NOMO-1 treated with DMSO at 0.1 percent for 48 hours (cell line): Measurements from ENCODE around the gene TSG101.

Source experiments
- DNase-seq: peaks from one replicate; lab custom pipeline; 2025; ENCODE audit not compliant: unreplicated experiment; lab: John Stamatoyannopoulos, UW

The TSG101 gene

DNA sequence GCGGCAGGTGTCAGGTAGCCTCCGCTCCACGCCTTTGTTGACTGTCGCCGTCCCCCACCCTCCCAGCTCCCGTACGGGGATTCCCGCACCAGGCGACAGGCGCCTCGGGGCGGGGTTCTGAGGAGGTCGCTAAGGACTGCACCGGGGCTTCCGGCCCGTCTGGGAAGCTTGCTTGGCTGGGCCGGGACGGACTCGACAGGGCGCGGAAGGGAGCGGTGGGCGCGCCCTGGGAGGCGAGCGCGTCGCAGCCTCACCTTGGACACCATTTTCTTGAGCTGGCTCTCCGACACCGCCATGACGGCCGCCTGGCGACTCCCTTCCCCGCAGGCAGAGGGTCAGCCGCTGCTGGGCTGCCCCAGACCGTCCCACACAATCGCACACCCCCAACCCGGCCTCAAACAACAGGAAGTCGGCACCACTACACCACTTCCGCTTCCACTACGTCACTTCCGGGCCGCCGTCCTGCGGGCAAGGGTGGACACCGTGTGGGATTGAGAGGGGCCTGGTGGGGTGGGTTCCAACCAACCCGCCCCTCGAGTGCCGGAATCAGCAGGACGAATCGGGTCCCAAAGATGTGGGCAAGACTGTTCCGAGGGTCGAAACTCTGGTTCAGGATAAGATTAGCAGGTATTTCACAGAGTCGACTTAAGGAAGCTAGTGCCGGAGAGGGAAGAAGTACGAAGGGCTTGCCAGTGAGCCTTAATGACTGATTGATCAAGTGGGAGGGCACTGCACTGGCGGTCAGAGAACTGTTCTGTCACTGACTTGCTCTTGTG, at the start of gene TSG101:
Gene TSG101 (minus strand): TSS at position 422 of the 776 bp plus-strand sequence. CDS start 126 bp downstream, at position 296.
- DNase-seq, result peak; percentile 92

DNA sequence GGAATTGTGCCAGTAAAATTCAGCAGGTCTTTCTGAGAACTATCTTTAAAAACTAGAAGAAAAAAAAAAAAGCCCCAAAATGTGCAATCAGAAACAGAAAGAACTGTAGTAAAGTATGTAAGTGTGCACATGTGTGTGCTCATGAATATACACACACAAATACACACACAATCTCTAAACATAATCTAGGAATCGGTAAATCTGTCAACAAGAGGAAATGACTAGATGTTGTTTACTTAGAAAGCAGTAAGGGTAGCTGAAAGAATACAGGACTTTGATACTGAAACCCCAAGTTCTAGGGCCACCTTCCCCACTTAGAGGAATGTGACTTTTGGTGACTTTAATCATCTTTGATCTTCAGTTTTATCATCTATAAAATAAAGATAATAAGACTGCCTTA, 48.6 kb upstream of the TSG101 start:
- DNase-seq, result no peak

DNA sequence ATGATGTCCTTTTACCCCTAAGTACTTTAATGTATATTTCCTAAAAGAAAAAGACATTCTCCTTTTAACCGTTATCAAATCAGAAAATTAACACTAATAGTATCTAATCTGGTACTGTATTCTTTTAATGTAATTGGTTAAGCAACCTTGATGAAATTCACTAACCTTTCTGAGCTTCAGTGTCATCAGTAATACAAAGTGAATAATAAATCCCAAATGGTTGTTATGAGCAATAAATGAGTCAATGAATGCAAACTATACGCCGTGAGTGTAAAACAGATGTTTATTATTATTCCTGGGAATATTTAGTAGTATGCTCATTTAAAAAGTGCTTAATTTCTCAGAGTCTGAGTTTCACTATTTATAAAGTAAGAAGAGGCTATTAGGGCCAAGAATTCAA, 40.3 kb upstream of the TSG101 start:
- DNase-seq, result no peak

DNA sequence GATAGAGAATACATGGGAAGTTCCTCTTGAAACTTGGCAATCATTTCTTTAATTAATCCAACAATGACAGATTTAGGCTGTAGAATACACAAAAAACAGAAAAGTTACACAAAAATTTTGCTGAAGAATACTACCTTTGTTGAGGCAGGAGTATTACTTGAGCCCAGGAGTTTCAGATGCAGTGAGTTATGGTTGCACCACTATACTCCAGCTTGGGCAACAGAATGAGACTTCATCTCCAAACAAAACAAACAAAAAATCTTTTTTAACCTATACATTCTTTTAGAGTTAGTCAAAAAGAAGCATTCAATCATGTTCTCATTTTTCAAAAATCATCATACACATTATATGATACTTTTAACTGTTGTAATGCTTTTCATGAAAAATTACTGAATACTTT, 39.7 kb upstream of the TSG101 start:
- no peak for DNase-seq

DNA sequence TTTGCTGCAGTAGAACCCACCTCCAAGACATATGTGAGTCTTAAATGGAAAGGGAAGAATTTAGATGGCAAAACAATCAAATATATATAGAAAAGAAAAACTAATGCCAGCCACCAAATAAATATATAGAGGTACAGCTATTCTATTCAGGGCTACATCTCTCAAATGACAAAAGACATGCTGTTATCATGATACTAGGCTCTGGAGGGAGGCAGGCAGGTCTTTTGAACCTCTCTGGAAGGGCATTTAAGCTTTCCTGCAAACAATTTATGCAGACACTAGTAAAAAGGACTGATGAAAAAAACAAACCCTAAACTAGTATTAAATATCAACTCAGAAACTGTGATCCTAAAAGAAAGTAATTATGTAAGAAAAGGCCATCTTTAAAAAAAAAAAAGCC, 37.4 kb upstream of the TSG101 start:
- no peak for DNase-seq

DNA sequence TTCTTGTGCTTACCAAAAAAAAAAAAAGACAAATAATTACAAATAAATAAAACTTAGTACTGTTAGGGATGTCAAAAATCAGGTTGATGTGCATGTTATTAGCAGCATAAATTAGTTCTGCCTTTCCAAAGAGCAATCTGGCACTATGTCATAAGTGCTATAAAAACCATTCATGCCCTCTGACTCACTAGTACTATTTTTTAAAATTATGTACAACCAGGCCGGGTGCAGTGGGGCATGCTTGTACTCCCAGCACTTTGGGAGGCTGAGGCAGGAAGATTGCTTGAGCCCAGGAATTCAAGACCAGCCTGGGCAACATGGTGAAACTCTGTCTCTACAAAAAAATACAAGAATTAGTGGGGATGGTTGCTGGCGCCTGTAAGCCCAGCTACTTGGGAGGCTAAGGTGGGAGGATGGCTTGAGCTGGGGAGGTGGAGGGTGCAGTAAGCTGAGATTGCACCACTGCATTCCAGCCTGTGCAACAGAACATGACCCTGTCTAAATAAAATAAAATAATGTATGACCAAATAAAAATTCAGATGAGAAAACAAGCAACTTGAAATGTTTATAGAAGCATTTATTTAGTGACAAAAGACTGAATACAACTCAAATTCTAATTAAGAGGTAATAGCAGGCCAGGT, 36.5 kb upstream of the TSG101 start:
- no peak for DNase-seq

DNA sequence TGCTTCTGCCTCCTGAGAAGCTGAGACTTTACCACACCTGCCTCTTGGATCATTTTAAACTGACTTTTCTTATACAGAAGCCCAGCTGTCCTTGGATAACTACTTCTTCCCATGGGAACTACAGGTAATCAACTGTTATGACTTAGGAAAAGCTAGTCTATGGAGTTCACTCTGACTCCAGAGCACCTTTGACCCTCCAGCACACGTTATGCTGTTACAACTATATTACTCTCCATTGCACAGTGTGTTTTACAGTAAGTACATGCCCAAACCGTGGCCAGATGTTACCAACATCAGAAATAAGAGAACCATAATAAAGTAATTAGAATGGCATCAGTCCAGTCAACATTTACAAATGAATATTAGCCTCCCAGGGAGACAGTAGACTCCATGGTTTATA, 21.3 kb upstream of the TSG101 start:
- no peak for DNase-seq

DNA sequence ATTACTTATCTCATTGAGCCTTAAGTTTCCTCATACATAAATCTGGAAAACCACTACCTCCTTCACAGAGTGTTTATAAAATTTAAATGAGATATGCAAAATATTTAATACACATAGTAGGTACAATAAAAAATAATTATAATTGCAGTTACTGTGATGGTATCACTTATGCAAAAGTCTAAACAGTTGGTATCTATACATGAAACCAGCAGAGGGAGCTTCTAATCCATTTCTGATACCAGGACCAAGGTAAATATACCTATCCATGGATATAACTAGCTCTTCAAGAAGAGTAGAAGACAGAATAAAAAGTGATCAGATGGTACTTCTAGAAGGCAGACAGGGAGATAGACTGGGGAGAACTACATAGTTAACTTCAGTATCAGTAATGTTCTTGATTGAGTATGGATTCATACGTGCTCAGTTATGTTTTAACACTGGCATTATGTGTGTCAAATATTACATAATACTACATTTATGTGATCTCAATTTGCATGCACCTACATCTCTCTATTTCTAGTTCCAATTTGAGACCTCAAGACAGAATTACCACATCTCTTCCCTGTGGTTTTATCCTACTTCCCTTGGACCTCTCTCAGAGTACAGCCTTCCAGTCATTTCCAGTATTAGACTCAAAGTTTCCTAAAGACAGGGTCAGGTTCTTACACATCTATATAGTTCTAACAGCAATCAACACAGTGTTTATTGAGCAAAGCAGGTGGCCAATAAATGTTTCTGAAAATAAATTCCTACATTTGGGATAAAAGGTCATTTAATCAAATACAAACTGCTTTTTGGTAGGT, 13.7 kb upstream of the TSG101 start:
- DNase-seq, result peak; percentile 24

- DNase-seq, result no peak
These were observed 9.5 kb upstream of the TSG101 start for GRCh38 chr11:18536209-18536608.

DNA sequence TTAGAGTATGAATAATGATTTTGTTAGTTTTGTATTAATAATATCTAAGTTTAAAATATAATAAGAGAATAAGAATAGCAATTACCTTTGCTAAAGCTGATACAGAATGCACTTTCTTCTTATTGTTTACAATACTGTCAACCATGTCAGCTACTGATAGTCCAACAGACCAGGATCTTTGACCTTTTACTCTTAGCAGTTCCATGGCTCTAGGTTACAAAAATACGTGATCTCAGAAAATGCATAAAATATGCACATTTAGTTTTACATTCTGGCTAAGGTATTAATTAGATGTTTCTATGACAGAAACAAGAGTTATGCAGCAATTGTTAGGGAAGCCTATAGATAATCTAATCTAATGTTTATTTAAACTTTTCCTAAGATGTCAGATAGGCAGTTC, 7.5 kb upstream of the TSG101 start:
- no peak for DNase-seq

- no peak for DNase-seq
These were observed 6.6 kb upstream of the TSG101 start for GRCh38 chr11:18533365-18533764.

DNA sequence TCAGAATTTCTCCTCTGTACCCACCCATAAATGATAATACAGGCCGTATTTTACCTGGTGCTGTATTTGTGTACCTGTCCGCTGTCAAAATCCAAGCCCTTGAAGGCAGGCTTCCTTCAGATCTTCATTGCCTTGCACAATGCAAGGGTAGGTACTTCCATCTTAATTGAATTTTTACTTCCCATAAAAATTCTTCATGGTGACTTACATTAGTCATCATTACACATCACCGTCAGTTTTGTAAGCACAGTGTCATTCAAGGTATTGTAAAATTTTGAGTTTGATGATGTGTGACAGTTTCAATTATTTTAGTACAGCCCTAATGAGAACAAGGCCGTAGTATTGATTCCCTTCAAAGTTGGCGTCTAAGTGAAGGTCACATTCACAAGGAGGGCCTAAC, 770 bp upstream of the TSG101 start:
- DNase-seq, result peak; percentile 74

- peak; percentile 16 for DNase-seq
These were observed 617 bp downstream of the TSG101 start for GRCh38 chr11:18526130-18526520.

DNA sequence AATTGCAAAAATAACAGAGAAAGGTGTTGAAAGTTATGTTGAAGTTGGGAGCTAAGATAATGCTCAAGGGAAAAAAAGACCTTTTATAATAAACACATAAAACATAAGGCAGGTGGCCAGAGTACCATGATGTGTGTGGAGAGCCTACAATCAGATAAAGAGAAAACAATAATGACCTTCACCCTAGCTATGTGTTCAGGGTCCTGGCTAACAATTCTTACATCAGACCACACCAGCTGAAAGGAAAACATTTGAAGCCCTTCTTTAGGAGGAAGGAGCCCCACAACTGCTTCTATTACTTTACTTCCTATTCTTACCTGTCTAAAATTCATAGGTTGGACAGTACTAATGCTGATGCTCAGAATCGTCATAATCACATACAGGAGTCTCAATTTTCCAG, 2.5 kb downstream of the TSG101 start:
- no peak for DNase-seq

DNA sequence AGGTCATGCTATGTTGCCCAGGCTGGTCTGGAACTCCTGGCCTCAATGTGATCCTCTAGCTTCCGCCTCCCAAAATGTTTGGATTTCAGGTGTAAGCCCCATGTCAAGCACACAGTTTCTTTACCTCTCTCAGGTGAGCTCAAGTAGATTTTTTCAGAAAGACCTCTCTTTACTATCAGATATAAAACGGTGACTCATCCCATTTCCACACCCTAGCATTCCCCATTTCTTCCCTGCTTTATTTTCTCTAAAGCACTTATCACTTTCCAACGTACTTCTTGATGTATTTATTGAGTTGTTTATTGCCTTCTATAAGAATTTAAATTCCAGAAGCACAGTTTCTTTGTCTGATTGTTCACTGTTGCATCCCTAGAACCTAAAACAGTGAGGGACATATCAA, 3.7 kb downstream of the TSG101 start:
- DNase-seq, result no peak

GRCh38 chr11:18522388-18522787, 4.4 kb downstream of the TSG101 start:
- DNase-seq, result no peak

DNA sequence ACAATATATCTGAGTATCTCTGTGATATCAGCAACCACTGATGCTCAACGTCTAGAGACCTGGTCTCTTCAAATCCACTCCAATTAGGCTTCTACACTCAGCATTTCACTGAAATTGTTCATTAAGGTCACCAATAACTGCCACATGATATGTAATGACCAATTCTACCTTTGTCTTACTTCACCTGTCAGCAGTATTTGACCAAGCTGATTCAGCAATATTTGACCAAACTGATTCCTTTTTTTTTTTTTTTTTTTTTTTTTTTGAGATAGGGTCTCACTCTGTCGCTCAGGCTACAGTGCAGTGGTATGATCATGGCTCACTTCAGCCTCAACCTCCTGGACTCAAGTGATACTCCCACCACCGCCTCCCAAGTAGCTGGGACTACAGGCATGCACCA, 5.6 kb downstream of the TSG101 start:
- DNase-seq, result no peak

DNA sequence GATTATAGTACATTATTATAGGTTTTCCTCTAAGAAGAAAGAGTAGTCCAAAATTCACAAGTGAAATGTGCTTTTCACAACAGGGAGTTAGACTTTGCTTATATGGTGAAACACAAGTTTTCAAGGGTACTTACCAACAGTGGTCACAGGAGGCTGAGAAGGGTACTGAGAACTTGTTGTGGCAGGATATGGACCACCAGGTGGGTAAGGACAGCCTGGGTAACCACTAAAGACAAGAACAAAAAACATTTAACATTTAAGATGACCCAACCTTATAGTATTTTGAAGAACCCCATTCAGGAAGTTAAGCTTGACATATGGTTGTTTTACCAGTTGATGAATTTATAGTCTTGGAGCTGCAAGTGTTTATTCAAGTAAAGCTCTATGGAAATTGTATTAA, 24.4 kb downstream of the TSG101 start:
- DNase-seq, result no peak

GRCh38 chr11:18501629-18502028, 25.1 kb downstream of the TSG101 start:
- DNase-seq, result no peak

DNA sequence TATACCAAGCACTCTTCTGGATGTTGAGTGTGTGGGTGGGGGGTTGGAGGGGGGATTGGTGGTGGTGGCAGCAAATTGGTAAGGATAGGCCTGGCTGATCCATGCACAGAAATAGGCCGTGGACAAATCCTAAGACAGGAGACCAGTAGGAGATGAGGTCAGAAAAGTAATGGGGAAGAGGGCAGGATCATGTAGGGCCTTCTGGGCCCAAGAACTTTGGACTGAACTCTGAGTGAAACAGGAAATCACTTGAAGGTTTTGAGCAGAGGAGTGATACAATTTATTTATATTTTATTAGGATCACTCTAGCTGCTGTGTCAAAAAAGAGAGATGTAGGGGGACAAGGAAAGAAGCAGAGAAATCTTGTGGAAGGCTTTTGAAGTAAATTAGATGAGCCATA, 28.7 kb downstream of the TSG101 start:
- DNase-seq, result no peak

DNA sequence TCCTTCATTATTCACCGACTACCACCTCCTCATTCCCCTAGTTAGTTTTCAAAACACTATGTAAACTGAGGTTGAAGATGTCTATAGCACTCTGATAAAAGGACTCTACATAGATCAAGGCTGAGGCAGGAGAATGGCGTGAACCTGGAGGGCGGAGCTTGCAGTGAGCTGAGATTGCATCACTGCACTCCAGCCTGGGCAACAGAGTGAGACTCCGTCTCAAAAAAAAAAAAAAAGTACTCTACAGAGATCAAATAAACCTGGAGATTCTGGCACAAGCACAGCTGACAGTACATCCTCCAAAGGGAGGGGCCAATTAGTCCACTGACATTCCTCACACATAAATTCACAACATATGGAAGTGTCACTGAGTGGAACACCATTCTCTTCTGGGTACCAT, 31.0 kb downstream of the TSG101 start:
- DNase-seq, result no peak

GRCh38 chr11:18495271-18495670, 31.5 kb downstream of the TSG101 start:
- DNase-seq, result peak; percentile 32
